Tibial nerve (tissue), 4 donors: Measurements from ENCODE around the gene FMN1. TPM values are rescaled to one million over a fixed set of nuclear protein-coding genes. Genes with fewer than 3 reads are reported as not detected.

Experiments
- DNase-seq, 2 donors: peaks; one replicate each; pipeline ENCODE4 v3.0.0-alpha.2; 2019; ENCODE audit warnings: low spot score in 2 of 2
- H3K27ac ChIP-seq, 4 donors: fragments of 200-600 bp; sonication (generic) in 3 of 4; one replicate each; pipeline ENCODE4 v1.5.1; 2017 to 2019; ENCODE audit warnings: mild to moderate bottlenecking in 1 of 4
- H3K27me3 ChIP-seq, 2 donors: fragments of 200-600 bp; sonication (generic) in 1 of 2; one replicate each; pipeline versions ENCODE4 v1.5.1 to v1.6.0; 2017 to 2019
- H3K36me3 ChIP-seq, 3 donors: fragments of 200-600 bp; sonication (generic); one replicate each; pipeline ENCODE4 v1.5.1; 2018 to 2019
- H3K4me1 ChIP-seq, 4 donors: fragments of 200-600 bp; sonication (generic) in 3 of 4; one replicate each; pipeline ENCODE4 v1.5.1; 2017 to 2019
- H3K4me3 ChIP-seq, 4 donors: fragments of 200-600 bp; sonication (generic) in 3 of 4; one replicate each; pipeline ENCODE4 v1.5.1; 2017 to 2019; ENCODE audit warnings: mild to moderate bottlenecking in 1 of 4, moderate library complexity in 1 of 4
- H3K9me3 ChIP-seq, 4 donors: fragments of 200-600 bp; sonication (generic) in 3 of 4; one replicate each; pipeline ENCODE4 v1.5.1; 2017 to 2019
- CTCF ChIP-seq, 5 experiments: fragments of 200-600 bp in 3 of 5; fragments of 450-650 bp in 2 of 5; sonication (generic) in 3 of 5; IDR thresholded peaks; one replicate each; pipeline ENCODE4 v1.5.1; 2016 to 2019; ENCODE audit warnings: antibody characterized with exemption in 5 of 5, mild to moderate bottlenecking in 3 of 5, moderate library complexity in 2 of 5
- EP300 ChIP-seq, 2 donors: sonication (generic); formaldehyde crosslinking; IDR thresholded peaks; one replicate each; pipeline ENCODE4 v1.6.1; 2017; ENCODE audit warnings: antibody characterized with exemption in 2 of 2, mild to moderate bottlenecking in 1 of 2
- POLR2A ChIP-seq, 2 donors: fragments of 450-650 bp; IDR thresholded peaks; one replicate each; pipeline ENCODE4 v1.6.1; 2017; ENCODE audit warnings: antibody characterized with exemption in 2 of 2, mild to moderate bottlenecking in 2 of 2, moderate library complexity in 2 of 2
- WGBS, 2 donors: methylation state at CpG; one replicate each; pipeline ENCODE4 v1.1.5; 2018; 5-methylcytosine and 5-hydroxymethylcytosine counted together
- total RNA-seq, 4 donors: library from RNA; depleted of rRNA; stranded (reverse); fragments of >200 nt; gene quantifications; one replicate each; pipeline ENCODE4 v1.1.0, GENCODE V29; 2016

FMN1 gene
- total RNA-seq, 4 donors from 2014 or later = 15.1 to 62.1 (median 20.7) TPM

GRCh38 chr15:33215941-33216872 is 21.7 kb upstream of the FMN1 start:
- Histone ChIP-seq H3K36me3 (no peaks in the 10 kb centered on the region), H3K27ac (no peak overlapping the region), H3K4me3 (no peak overlapping the region), H3K27me3 (no peaks in the 10 kb centered on the region), H3K4me1 (no peaks in the 10 kb centered on the region), H3K9me3 (no peaks in the 10 kb centered on the region)
- 96 to 100% methylated on average over 3 of the region's 3 CpGs for WGBS, 2 donors
- DNase-seq = no peak
- TF ChIP-seq CTCF (IDR thresholded peaks at IDR 0.05) (peak in 1 of 5 experiments; percentile 39), EP300 (IDR thresholded peaks at IDR 0.05) (no peak)

GRCh38 chr15:33211176-33211808 is 16.8 kb upstream of the FMN1 start:
- no peaks in the 10 kb centered on the region for H3K9me3 ChIP-seq
- WGBS, 2 donors = 28 to 43% methylated on average over 3 of the region's 3 CpGs
- H3K27ac ChIP-seq = no peak overlapping the region
- peak; percentile 24 to 71 for DNase-seq
- no peaks in the 10 kb centered on the region for H3K4me1 ChIP-seq
- H3K27me3 ChIP-seq = no peaks in the 10 kb centered on the region
- no peak overlapping the region for H3K4me3 ChIP-seq
- no peaks in the 10 kb centered on the region for H3K36me3 ChIP-seq
- TF ChIP-seq EP300 (IDR thresholded peaks at IDR 0.05) = no peak

GRCh38 chr15:33209575-33210481 is 15.3 kb upstream of the FMN1 start:
- Histone ChIP-seq H3K4me3 (no peak overlapping the region), H3K27me3 (no peaks in the 10 kb centered on the region), H3K27ac (no peak overlapping the region), H3K4me1 (no peaks in the 10 kb centered on the region), H3K9me3 (no peaks in the 10 kb centered on the region), H3K36me3 (no peaks in the 10 kb centered on the region)
- 72 to 80% methylated on average over 2 of the region's 2 CpGs for WGBS, 2 donors
- no peak for DNase-seq
- TF ChIP-seq CTCF (IDR thresholded peaks at IDR 0.05) (no peak), EP300 (IDR thresholded peaks at IDR 0.05) (no peak), POLR2A (IDR thresholded peaks at IDR 0.05) (no peak)

- whole genome bisulfite sequencing, 2 donors = 73 to 91% methylated on average over 4 of the region's 4 CpGs
Measured at GRCh38 chr15:33207646-33208045, 13.1 kb upstream of the FMN1 start.

More at GRCh38 chr15:33207646-33208045, 13.1 kb upstream of the FMN1 start:
- TF ChIP-seq EP300 (IDR thresholded peaks at IDR 0.05) (no peak), POLR2A (IDR thresholded peaks at IDR 0.05) (no peak), CTCF (IDR thresholded peaks at IDR 0.05) (no peak)
- no peaks in the 10 kb centered on the region for H3K4me1 ChIP-seq
- no peak overlapping the region for H3K4me3 ChIP-seq
- H3K27ac ChIP-seq = no peak overlapping the region
- no peak for DNase-seq
- no peaks in the 10 kb centered on the region for H3K27me3 ChIP-seq
- H3K9me3 ChIP-seq = no peaks in the 10 kb centered on the region
- H3K36me3 ChIP-seq = no peaks in the 10 kb centered on the region
